Activated CD4-positive, CD25-positive, alpha-beta regulatory T cell treated with anti-CD3 and anti-CD28 coated beads, Interleukin-2, amount 50 U/mL, for 16 hours (primary cell): ENCODE results near the gene FAM240B.

Experiments used
- DNase-seq: peaks from one replicate; pipeline ENCODE4 v3.0.0-alpha.2; 2020; ENCODE audit warnings: low read depth, low spot score

Gene FAM240B

GRCh38 chr9:38700695-38701094 is 19.2 kb downstream of the FAM240B start:
- DNase-seq: no peak

- no peak for DNase-seq
These were observed 20.6 kb downstream of the FAM240B start for GRCh38 chr9:38699337-38699736.

- DNase-seq: no peak
These were observed 22.1 kb downstream of the FAM240B start for GRCh38 chr9:38697776-38698300.

- DNase-seq: no peak
These were observed 22.9 kb downstream of the FAM240B start for GRCh38 chr9:38696999-38697398.

- DNase-seq: no peak
These were observed 25.3 kb downstream of the FAM240B start for GRCh38 chr9:38694676-38695075.

GRCh38 chr9:38692707-38693106 is 27.2 kb downstream of the FAM240B start:
- DNase-seq: no peak

- no peak for DNase-seq
These were observed 29.4 kb downstream of the FAM240B start for GRCh38 chr9:38690574-38690973.

GRCh38 chr9:38689678-38690077 is 30.3 kb downstream of the FAM240B start:
- no peak for DNase-seq

- no peak for DNase-seq
These were observed 31.9 kb downstream of the FAM240B start for GRCh38 chr9:38687992-38688391.

GRCh38 chr9:38687389-38687842 is 32.5 kb downstream of the FAM240B start:
- no peak for DNase-seq

GRCh38 chr9:38686933-38687332 is 33.0 kb downstream of the FAM240B start:
- DNase-seq: no peak

GRCh38 chr9:38685535-38685934 is 34.4 kb downstream of the FAM240B start:
- no peak for DNase-seq

GRCh38 chr9:38683336-38683735 is 36.6 kb downstream of the FAM240B start:
- DNase-seq: no peak

- DNase-seq: no peak
These were observed 37.2 kb downstream of the FAM240B start for GRCh38 chr9:38682713-38683112.

- DNase-seq: no peak
These were observed 38.1 kb downstream of the FAM240B start for GRCh38 chr9:38681747-38682227.

- DNase-seq: no peak
These were observed 39.0 kb downstream of the FAM240B start for GRCh38 chr9:38680837-38681445.

- no peak for DNase-seq
These were observed 42.2 kb downstream of the FAM240B start for GRCh38 chr9:38677660-38678303.

GRCh38 chr9:38675831-38676230 is 44.1 kb downstream of the FAM240B start:
- no peak for DNase-seq

- no peak for DNase-seq
These were observed 44.7 kb downstream of the FAM240B start for GRCh38 chr9:38675211-38675610.

GRCh38 chr9:38673399-38674193 is 46.3 kb downstream of the FAM240B start:
- no peak for DNase-seq

- no peak for DNase-seq
These were observed 48.2 kb downstream of the FAM240B start for GRCh38 chr9:38671748-38672147.

- DNase-seq: no peak
These were observed 48.6 kb downstream of the FAM240B start for GRCh38 chr9:38671372-38671731.
